ENCODE data around the gene ABCA7. TPM values are rescaled to one million over a fixed set of nuclear protein-coding genes. Genes with fewer than 3 reads are reported as not detected.

The ABCA7 gene
- total RNA-seq, 1 donor from 2014 or later, result 110 TPM

- TF ChIP-seq CTCF (IDR thresholded peaks at IDR 0.05; ENCODE audit: partially characterized antibody, unreplicated experiment), result no peak
- Mint-ChIP-seq H3K4me3 (ENCODE audit: unreplicated experiment) (no peak overlapping the region), H3K4me1 (ENCODE audit: low read depth, unreplicated experiment) (peaks cover 1% of the 10 kb centered on the region), H3K27me3 (ENCODE audit: unreplicated experiment) (peaks cover 7% of the 10 kb centered on the region), H3K27ac (ENCODE audit: unreplicated experiment) (no peak overlapping the region), H3K9me3 (ENCODE audit: unreplicated experiment) (no peaks in the 10 kb centered on the region), H3K36me3 (ENCODE audit: unreplicated experiment) (peaks cover 4% of the 10 kb centered on the region)
- no peak for DNase-seq
Measured at GRCh38 chr19:1073956-1074517, 34.1 kb downstream of the ABCA7 start.

GRCh38 chr19:1074544-1075283 lies 34.8 kb downstream of the ABCA7 start:
- no peaks in the 10 kb centered on the region for H3K9me3 Mint-ChIP-seq (ENCODE audit: unreplicated experiment)
- H3K4me3 Mint-ChIP-seq (ENCODE audit: unreplicated experiment), result no peak overlapping the region
- peaks cover 1% of the 10 kb centered on the region for H3K4me1 Mint-ChIP-seq (ENCODE audit: low read depth, unreplicated experiment)
- H3K27ac Mint-ChIP-seq (ENCODE audit: unreplicated experiment), result no peak overlapping the region
- H3K27me3 Mint-ChIP-seq (ENCODE audit: unreplicated experiment), result peaks cover 7% of the 10 kb centered on the region
- H3K36me3 Mint-ChIP-seq (ENCODE audit: unreplicated experiment), result peaks cover 4% of the 10 kb centered on the region
- no peak for DNase-seq
- no peak for TF ChIP-seq CTCF (IDR thresholded peaks at IDR 0.05; ENCODE audit: partially characterized antibody, unreplicated experiment)

- no peak overlapping the region for H3K4me3 Mint-ChIP-seq (ENCODE audit: unreplicated experiment)
Measured at GRCh38 chr19:1076046-1076386, 36.1 kb downstream of the ABCA7 start.

GRCh38 chr19:1076951-1077350 lies 37.0 kb downstream of the ABCA7 start:
- H3K27ac Mint-ChIP-seq (ENCODE audit: unreplicated experiment), result no peak overlapping the region
- peaks cover 4% of the 10 kb centered on the region for H3K27me3 Mint-ChIP-seq (ENCODE audit: unreplicated experiment)
- TF ChIP-seq CTCF (IDR thresholded peaks at IDR 0.05; ENCODE audit: partially characterized antibody, unreplicated experiment), result no peak
- no peaks in the 10 kb centered on the region for H3K9me3 Mint-ChIP-seq (ENCODE audit: unreplicated experiment)
- no peak overlapping the region for H3K4me3 Mint-ChIP-seq (ENCODE audit: unreplicated experiment)
- no peak for DNase-seq
- H3K4me1 Mint-ChIP-seq (ENCODE audit: low read depth, unreplicated experiment), result no peaks in the 10 kb centered on the region
- H3K36me3 Mint-ChIP-seq (ENCODE audit: unreplicated experiment), result peaks cover under 1% of the 10 kb centered on the region

More at GRCh38 chr19:1076046-1076386, 36.1 kb downstream of the ABCA7 start:
- DNase-seq, result no peak
- Mint-ChIP-seq H3K9me3 (ENCODE audit: unreplicated experiment) (no peaks in the 10 kb centered on the region), H3K27ac (ENCODE audit: unreplicated experiment) (no peak overlapping the region), H3K4me1 (ENCODE audit: low read depth, unreplicated experiment) (peaks cover 1% of the 10 kb centered on the region), H3K27me3 (ENCODE audit: unreplicated experiment) (peaks cover 7% of the 10 kb centered on the region), H3K36me3 (ENCODE audit: unreplicated experiment) (peaks cover 4% of the 10 kb centered on the region)
- no peak for TF ChIP-seq CTCF (IDR thresholded peaks at IDR 0.05; ENCODE audit: partially characterized antibody, unreplicated experiment)

GRCh38 chr19:1079566-1080111 lies 39.7 kb downstream of the ABCA7 start:
- H3K27me3 Mint-ChIP-seq (ENCODE audit: unreplicated experiment), result peaks cover 5% of the 10 kb centered on the region
- no peak overlapping the region for H3K27ac Mint-ChIP-seq (ENCODE audit: unreplicated experiment)
- TF ChIP-seq CTCF (IDR thresholded peaks at IDR 0.05; ENCODE audit: partially characterized antibody, unreplicated experiment), result no peak
- no peaks in the 10 kb centered on the region for H3K9me3 Mint-ChIP-seq (ENCODE audit: unreplicated experiment)
- no peaks in the 10 kb centered on the region for H3K4me1 Mint-ChIP-seq (ENCODE audit: low read depth, unreplicated experiment)
- H3K4me3 Mint-ChIP-seq (ENCODE audit: unreplicated experiment), result no peak overlapping the region
- DNase-seq, result no peak
- no peaks in the 10 kb centered on the region for H3K36me3 Mint-ChIP-seq (ENCODE audit: unreplicated experiment)
